Duodenal mucosa (tissue), 2 donors: ENCODE results near the gene SMC3.
A peak's percentile ranks its signal among the peaks of the same experiment; 100 is the strongest.

ENCODE experiments used
- H3K27ac ChIP-seq: one replicate; pipeline ENCODE4 v1.7.0; 2013; ENCODE audit warnings: low read depth, low read length
- H3K27me3 ChIP-seq, 2 donors: one replicate each; pipeline ENCODE4 v1.7.0; 2013; ENCODE audit warnings: low read length in 2 of 2, control low read depth in 1 of 2; ENCODE audit not compliant: insufficient read depth in 2 of 2, control insufficient read depth in 1 of 2
- H3K36me3 ChIP-seq, 2 donors: one replicate each; pipeline ENCODE4 v1.7.0; 2013; ENCODE audit warnings: low read length in 2 of 2, control low read depth in 1 of 2; ENCODE audit not compliant: insufficient read depth in 2 of 2, control insufficient read depth in 1 of 2
- H3K4me1 ChIP-seq, 2 donors: one replicate each; pipeline ENCODE4 v1.7.0; 2013; ENCODE audit warnings: low read length in 2 of 2, control low read depth in 1 of 2; ENCODE audit not compliant: insufficient read depth in 2 of 2, control insufficient read depth in 1 of 2
- H3K4me3 ChIP-seq, 2 donors: one replicate each; pipeline ENCODE4 v1.7.0; 2013; ENCODE audit warnings: low read length in 2 of 2, low read depth in 1 of 2
- H3K9ac ChIP-seq, 2 donors: one replicate each; pipeline ENCODE4 v1.7.0; 2013; ENCODE audit warnings: low read length in 2 of 2, low read depth in 1 of 2
- H3K9me3 ChIP-seq, 2 donors: one replicate each; pipeline ENCODE4 v1.7.0; 2013; ENCODE audit warnings: low read length in 2 of 2, control low read depth in 1 of 2; ENCODE audit not compliant: control insufficient read depth in 1 of 2

SMC3 gene

GRCh38 chr10:110560012-110560411 is 7.5 kb upstream of the SMC3 start:
- Histone ChIP-seq H3K36me3 (no peaks in the 10 kb centered on the region), H3K9me3 (no peaks in the 10 kb centered on the region), H3K27me3 (peaks cover 0 to 13% of the 10 kb centered on the region in 2 donors), H3K9ac (no peak overlapping the region), H3K4me3 (no peak overlapping the region), H3K4me1 (peaks cover 6 to 13% of the 10 kb centered on the region in 2 donors), H3K27ac (no peak overlapping the region)

- peaks cover 0 to 13% of the 10 kb centered on the region in 2 donors for H3K27me3 ChIP-seq
- no peaks in the 10 kb centered on the region for H3K9me3 ChIP-seq
- H3K4me3 ChIP-seq, result no peak overlapping the region
- no peak overlapping the region for H3K27ac ChIP-seq
- H3K9ac ChIP-seq, result no peak overlapping the region
- no peaks in the 10 kb centered on the region for H3K36me3 ChIP-seq
- H3K4me1 ChIP-seq, result peaks cover 6 to 10% of the 10 kb centered on the region in 2 donors
These were observed 6.2 kb upstream of the SMC3 start for GRCh38 chr10:110561292-110561691.

DNA sequence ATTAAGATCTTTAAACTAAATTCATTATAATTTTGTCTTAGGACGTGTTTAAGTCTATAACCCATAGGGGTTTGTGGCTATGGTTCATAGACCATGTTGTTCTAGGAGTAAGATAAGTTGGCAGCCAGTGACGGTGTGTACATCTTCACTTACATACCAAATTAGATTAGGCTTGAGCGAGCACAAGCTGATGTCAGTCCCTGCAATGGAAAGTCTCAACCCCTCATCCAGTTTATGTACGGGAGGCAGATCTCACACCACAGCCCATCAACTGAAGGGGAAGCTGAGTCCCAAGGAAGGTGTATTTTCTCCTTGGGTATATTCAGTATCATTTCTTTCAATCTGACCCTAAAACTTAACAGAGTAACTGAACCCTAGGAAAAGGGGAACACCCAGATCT is 5.1 kb upstream of the SMC3 start:
- H3K4me3 ChIP-seq, result no peak overlapping the region
- H3K27ac ChIP-seq, result no peak overlapping the region
- no peaks in the 10 kb centered on the region for H3K36me3 ChIP-seq
- no peaks in the 10 kb centered on the region for H3K4me1 ChIP-seq
- H3K27me3 ChIP-seq, result peaks cover 0 to 13% of the 10 kb centered on the region in 2 donors
- H3K9ac ChIP-seq, result no peak overlapping the region
- no peaks in the 10 kb centered on the region for H3K9me3 ChIP-seq

DNA sequence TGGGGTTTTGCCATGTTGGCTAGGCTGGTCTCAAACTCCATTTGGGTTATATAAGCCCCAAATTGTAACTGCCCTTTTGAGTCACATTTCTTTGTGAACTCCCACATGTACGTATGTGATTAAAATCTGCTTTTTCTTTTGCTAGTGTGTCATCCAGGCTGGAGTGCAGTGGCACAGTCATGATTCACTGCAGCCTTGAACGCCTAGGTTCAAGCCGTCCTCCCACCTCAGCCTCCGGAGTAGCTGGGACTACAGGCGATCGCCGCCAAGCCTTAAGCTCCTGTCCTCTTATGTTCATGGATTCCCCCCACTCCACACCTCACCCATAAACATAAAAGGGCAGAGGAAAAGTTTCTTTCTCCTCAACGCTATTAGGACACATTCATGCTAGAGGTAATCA is 4.4 kb upstream of the SMC3 start:
- H3K9ac ChIP-seq, result no peak overlapping the region
- H3K4me3 ChIP-seq, result no peak overlapping the region
- no peaks in the 10 kb centered on the region for H3K4me1 ChIP-seq
- H3K36me3 ChIP-seq, result no peaks in the 10 kb centered on the region
- no peak overlapping the region for H3K27ac ChIP-seq
- peaks cover 0 to 13% of the 10 kb centered on the region in 2 donors for H3K27me3 ChIP-seq
- H3K9me3 ChIP-seq, result no peaks in the 10 kb centered on the region

GRCh38 chr10:110566472-110567200 is 859 bp upstream of the SMC3 start:
- no peaks in the 10 kb centered on the region for H3K36me3 ChIP-seq
- no peaks in the 10 kb centered on the region for H3K9me3 ChIP-seq
- H3K4me1 ChIP-seq, result peaks cover 21 to 22% of the 10 kb centered on the region in 2 donors
- peaks cover 0 to 13% of the 10 kb centered on the region in 2 donors for H3K27me3 ChIP-seq
- H3K4me3 ChIP-seq, result peak overlapping the region; percentile 79 to 92
- no peak overlapping the region for H3K27ac ChIP-seq
- H3K9ac ChIP-seq, result peak overlapping the region; percentile 80 to 85

DNA sequence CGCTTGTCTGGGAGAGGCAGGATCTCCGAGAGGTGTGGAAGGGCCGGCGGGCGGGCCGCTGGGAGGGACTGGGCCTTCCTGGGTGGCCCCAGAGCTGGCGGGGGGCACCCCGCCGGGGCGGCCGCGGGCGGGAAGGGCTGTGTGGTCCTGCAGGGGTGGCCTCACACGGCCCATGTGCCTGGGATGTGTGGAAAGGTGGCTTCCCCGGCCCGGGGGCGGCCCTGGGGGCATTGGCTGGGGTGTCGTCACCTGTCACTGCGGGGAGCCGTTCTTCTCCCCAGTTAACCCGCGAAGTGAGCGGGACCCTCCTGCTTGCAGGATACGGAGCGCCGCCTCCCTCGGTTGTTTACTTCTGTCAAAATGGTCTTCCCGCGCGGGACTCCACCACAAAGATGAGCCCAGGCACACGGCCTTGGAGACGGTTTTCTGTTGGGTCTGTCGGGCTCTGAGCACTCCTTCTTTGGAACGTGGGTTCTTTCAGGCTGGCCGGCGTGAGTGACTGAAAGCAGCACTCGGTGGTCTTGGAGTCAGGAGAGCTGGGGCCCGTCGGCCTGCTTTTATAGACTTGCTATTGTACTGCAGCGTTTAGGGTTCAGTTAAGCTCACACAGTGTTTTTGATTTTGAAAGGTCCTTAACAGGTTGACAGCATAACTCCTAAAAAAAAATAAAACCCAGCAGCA is 700 bp downstream of the SMC3 start:
- Histone ChIP-seq H3K9me3 (no peaks in the 10 kb centered on the region), H3K4me3 (peak overlapping the region; percentile 79 to 92), H3K4me1 (peaks cover 21 to 22% of the 10 kb centered on the region in 2 donors), H3K27ac (peak overlapping the region; percentile 82), H3K36me3 (no peaks in the 10 kb centered on the region), H3K9ac (peak overlapping the region; percentile 80 to 85), H3K27me3 (peaks cover 0 to 9% of the 10 kb centered on the region in 2 donors)

- H3K9ac ChIP-seq, result peak overlapping the region; percentile 80 to 85
These were observed 1.6 kb downstream of the SMC3 start for GRCh38 chr10:110569122-110569521.

DNA sequence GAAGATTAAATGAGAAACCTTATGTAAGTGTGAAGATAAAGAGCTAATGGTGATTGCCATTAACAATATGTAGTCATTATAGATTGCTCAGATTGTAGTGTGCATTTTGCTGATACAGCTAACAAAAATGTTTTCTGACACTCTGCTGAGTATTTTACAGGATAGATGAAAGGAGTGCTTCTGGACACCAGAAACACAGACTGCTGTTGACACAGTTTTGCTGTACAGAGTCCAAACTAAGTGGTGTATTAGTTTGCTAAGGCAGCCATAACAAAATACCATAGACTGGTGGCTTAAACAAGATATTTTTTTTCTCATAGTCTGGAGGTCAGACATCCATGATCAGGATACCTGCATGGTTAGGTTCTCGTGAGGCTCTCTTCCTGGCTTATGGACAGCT is 2.2 kb downstream of the SMC3 start:
- Histone ChIP-seq H3K27ac (no peak overlapping the region), H3K4me3 (no peak overlapping the region), H3K36me3 (peaks cover 0 to 9% of the 10 kb centered on the region in 2 donors), H3K9ac (no peak overlapping the region), H3K27me3 (no peaks in the 10 kb centered on the region), H3K4me1 (peaks cover 21 to 22% of the 10 kb centered on the region in 2 donors), H3K9me3 (no peaks in the 10 kb centered on the region)

More at GRCh38 chr10:110569122-110569521, 1.6 kb downstream of the SMC3 start:
- Histone ChIP-seq H3K36me3 (peaks cover 0 to 4% of the 10 kb centered on the region in 2 donors), H3K27ac (no peak overlapping the region), H3K27me3 (peaks cover 0 to 5% of the 10 kb centered on the region in 2 donors), H3K4me1 (peaks cover 21 to 22% of the 10 kb centered on the region in 2 donors), H3K9me3 (no peaks in the 10 kb centered on the region), H3K4me3 (peak overlapping the region; percentile 79 to 92)

DNA sequence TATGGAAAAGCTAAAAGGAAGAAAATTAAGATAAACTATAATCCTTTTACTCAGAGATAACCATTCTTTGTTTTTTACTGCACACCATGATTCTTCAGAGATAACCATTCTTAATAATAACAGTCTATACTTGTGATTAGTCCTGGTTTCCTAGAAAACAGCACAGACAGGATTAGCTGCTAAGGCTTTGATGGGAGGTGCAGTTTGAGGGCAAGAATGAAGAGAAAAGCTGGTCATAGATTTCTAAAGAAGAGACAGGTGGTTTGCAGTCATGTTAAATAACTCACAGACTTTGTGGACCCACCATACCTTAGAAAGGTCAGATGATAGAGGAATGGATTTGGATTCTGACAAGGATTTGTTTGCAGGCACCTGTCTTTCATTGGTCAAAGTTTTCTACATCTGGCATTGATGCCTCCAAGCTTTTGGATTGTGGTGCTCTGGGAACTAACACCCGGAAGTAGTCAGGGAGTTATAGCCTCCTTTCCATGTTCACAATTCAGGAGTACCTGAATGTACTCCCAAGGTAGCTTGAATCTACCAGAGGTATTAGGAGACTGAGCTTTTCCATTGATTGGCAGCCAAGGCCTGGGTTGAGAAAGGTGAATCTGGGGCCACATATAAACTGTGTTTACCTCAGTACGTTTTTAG is 3.7 kb downstream of the SMC3 start:
- peaks cover 21 to 22% of the 10 kb centered on the region in 2 donors for H3K4me1 ChIP-seq
- peaks cover 0 to 12% of the 10 kb centered on the region in 2 donors for H3K36me3 ChIP-seq
- H3K27me3 ChIP-seq, result no peaks in the 10 kb centered on the region
- no peak overlapping the region for H3K27ac ChIP-seq
- H3K4me3 ChIP-seq, result no peak overlapping the region
- H3K9ac ChIP-seq, result no peak overlapping the region
- no peaks in the 10 kb centered on the region for H3K9me3 ChIP-seq

- Histone ChIP-seq H3K36me3 (peaks cover 0 to 19% of the 10 kb centered on the region in 2 donors), H3K9ac (no peak overlapping the region), H3K27ac (no peak overlapping the region), H3K4me1 (peaks cover 21 to 22% of the 10 kb centered on the region in 2 donors), H3K9me3 (no peaks in the 10 kb centered on the region), H3K4me3 (no peak overlapping the region), H3K27me3 (no peaks in the 10 kb centered on the region)
These were observed 5.4 kb downstream of the SMC3 start for GRCh38 chr10:110572862-110573261.
